HG02588 (cell line): ENCODE measurements around the gene KDM1A.

ENCODE experiments used
- ATAC-seq: cut with Tn5 transposase; IDR thresholded peaks from one replicate; pipeline ENCODE4 v1.9.1; 2021; ENCODE audit warnings: mild to moderate bottlenecking, moderate library complexity; ENCODE audit not compliant: unreplicated experiment

The KDM1A gene

DNA sequence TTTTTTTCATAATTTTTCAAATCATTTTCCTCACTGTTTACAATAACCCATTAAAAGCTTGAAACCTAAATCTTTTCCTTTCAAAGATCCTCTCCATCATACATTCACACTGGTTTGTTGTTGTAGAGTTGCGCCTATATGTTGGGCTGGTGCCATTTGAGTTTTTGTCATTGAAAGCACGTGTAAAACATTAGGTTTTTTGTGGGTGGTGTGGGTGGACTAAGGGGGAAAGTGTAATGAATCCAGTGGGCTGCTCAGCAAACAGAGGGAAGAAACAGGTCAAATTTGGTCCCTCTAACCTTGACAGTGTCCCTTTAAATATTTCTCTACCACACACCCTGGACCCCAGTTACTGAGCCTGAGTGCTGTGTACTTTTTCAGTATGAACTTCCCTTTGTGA, 46.8 kb downstream of the KDM1A start:
- ATAC-seq: no peak

GRCh38 chr1:23069149-23069548, 49.9 kb downstream of the KDM1A start:
- no peak for ATAC-seq

DNA sequence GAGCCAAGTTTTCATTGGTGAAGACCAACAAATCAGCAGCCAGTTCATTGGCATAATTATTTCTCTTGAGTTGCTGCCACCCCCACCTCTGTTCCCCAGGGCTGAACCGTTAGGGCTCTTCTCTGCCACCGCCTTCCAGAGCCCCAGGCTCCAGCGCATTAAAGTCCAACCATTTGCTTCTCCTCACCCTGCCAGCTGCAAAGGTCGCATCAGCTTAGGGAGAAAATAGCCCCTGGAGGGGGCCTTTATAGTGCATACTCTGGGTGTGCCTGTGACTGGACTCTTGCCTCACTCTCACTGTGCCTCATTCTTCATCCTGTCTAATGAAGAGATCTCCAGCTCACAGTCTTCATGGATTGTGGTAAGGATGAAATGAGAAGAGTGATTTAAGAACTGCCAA, 50.4 kb downstream of the KDM1A start:
- ATAC-seq: no peak

DNA sequence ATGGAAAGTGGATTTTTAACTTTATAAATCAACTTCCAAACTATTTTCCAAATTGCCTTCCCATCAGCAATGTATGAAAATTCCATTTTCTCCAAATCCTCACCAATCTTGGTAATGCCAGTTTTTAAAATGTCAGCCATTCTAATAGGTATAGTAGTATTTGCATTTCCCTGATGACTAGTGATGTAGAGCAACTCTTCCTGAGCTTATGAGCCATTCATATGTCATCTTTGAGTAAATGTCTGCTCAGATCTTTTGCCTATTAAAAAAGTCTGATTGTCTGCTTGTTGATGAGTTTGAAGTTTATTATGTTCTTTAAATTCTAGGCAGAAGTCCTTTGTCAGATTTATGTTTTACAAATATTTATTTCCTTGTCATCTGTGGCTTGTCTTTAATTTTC, 54.7 kb downstream of the KDM1A start:
- no peak for ATAC-seq

DNA sequence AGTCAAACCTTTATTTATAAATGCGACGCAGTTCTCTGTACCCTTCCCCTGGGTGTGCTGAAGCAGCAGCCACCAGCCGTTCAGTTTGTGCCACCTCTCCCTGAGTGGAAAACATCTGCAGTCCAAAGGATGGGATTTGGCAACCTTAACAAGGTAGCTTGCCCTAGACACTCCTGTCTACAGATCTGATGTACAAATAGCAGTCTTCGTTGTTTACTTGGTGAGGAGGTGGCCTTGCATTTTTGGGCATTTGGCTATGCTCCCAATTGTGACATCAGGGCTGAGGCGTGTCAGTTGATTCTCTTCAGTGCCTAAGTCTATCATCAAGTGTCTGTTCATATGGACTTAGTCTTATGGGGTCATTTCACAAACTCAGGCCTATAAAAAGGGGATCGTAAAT, 59.8 kb downstream of the KDM1A start:
- no peak for ATAC-seq

DNA sequence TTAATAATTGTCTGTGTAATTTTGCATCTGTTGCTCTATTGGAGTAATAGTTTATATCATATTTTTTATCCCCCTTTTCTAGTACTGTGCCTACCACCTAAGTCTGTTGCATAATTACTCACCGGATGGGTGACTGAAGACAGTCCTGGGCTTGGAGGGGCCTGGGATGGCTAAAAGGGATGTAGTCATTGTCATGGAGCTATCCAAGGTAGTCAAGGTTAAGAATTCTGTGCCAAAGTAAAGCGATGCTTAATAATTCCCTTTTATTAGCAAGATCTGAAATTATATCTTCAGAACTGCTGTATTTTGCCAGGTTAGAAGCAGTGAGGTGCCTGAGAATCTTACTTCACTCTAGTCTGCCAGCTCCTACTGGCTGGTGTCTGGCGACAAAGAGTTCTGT, 61.6 kb downstream of the KDM1A start:
- no peak for ATAC-seq

- no peak for ATAC-seq
Measured at GRCh38 chr1:23081376-23081775, 62.1 kb downstream of the KDM1A start.

GRCh38 chr1:23083714-23084480, 64.6 kb downstream of the KDM1A start:
- no peak for ATAC-seq

GRCh38 chr1:23084880-23085279, 65.6 kb downstream of the KDM1A start:
- no peak for ATAC-seq

DNA sequence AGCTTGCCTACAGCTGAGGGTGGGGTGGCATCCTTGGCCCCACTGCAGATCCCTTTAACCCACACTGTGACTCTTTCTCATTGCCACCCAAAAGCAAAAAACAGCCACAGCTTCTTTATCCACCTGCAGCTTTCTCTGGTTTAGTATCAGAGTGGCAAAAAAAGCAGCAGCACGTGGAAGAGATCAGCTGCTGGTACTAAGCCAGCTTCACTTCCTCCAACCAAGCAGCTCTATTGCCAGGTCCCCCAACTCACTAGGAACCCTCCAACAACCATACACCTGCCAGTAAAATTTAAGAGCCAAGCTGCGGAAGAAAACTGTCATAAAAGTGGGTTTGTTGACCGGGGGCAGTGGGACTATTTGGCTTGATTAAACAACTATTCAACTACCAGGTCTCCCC, 66.4 kb downstream of the KDM1A start:
- no peak for ATAC-seq

- ATAC-seq: no peak
Measured at GRCh38 chr1:23088027-23088426, 68.8 kb downstream of the KDM1A start.

DNA sequence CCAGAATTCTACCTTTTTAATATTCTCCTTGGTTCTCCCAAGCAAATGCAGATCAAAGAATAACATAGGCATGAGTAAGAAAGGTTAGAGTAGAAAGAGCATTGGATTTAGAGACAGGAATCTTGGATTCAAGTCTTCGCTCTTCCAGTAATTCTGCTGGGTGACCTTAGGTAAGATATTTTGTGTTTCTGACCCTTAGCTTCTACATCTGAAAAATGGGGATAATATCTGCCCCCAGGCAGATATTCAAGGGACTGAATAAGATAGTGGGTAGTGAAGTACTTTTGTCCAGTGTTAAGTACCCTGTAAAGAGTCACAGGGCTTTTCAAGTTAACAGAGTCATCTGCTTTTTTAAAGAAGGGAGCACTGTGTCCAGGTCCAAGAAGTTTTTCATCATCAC, 70.8 kb downstream of the KDM1A start:
- no peak for ATAC-seq

- ATAC-seq: no peak
Measured at GRCh38 chr1:23091545-23091944, 72.3 kb downstream of the KDM1A start.

DNA sequence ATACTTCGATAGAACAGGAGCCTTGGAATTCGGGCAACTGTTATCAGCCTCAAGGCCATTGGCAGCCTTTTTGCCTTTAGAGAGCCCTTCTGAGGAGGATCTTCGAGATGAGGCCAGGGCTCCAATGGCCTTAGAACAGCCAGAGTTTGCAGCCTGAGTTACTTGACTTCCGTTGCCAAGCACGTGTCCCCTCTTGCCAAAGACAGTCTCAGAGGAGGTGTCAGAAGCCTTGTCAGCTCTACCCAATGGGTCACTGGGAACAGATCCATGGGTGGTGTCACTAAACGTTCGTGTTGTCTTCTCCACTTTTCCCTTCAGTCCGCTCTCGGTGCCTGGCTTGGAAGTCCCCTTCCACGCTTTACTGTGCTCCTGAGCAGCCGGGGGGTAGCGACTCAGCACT, 73.2 kb downstream of the KDM1A start:
- no peak for ATAC-seq

DNA sequence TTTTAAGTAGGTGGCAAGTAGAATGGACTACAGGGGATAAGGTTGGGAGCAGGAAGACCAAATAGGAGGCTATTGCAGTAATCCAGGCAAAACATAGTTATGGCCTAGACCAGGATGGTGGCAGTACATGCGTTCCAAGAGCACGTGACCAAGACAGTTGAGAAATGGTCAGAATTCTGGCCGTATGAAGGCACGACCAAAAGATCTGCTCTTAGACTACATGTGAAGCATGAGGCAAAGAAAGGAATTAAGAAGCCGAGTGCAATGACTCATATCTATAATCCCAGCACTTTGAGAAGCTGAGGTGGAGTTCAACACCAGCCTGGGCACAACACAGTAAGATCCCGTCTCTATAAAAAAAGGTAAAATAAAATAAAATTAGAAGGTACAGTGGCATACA, 78.0 kb downstream of the KDM1A start:
- no peak for ATAC-seq

DNA sequence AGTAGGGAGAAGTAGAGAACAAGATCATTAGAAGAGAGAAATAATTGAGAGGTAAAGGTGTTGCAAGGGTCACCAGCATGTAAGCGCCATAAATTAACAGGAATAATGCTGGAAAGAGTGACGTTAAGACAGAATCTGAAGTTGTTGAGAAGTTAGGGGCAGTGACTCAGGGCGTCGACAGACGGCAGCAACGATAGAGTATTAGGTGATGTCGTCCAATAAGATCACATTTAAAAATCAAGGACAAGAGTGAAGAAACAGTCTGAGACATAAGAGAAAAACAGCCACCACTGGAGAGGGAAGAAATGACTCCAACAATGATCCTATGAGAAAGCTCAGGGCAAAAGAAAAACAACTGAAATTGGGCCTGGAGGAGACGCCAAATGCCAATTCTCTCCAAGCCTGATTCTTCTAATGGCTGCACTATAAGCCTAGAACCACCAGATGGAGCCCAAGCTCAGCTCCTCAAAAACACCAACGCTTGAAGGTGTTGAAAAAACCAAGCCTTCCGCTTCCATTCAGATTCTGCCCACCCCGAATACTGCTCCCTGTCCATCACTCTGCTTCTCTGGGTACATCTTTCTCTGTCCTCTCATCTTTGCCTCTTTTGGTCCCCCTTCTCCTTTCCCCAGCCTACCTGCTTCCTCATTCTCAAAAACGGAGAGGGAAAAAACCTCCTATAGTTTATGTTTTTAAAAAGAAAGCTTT, 79.3 kb downstream of the KDM1A start:
- ATAC-seq: no peak

DNA sequence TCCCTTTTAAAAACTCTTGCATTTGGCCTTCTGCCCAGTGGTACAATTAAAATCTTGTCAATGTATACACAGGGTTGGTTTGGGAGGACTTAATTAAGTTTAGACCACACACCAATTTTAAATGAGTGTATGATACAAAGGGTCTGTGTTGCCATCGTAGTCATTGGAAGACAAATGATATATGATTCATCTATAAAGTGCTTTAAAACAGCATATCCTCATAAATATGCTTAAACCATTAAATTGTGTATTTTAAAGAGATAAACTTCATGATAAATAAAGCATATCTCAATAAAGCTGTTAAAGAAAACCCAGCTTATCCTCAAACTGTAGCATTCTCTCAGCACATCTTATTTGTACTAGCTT, 79.9 kb downstream of the KDM1A start:
- no peak for ATAC-seq

DNA sequence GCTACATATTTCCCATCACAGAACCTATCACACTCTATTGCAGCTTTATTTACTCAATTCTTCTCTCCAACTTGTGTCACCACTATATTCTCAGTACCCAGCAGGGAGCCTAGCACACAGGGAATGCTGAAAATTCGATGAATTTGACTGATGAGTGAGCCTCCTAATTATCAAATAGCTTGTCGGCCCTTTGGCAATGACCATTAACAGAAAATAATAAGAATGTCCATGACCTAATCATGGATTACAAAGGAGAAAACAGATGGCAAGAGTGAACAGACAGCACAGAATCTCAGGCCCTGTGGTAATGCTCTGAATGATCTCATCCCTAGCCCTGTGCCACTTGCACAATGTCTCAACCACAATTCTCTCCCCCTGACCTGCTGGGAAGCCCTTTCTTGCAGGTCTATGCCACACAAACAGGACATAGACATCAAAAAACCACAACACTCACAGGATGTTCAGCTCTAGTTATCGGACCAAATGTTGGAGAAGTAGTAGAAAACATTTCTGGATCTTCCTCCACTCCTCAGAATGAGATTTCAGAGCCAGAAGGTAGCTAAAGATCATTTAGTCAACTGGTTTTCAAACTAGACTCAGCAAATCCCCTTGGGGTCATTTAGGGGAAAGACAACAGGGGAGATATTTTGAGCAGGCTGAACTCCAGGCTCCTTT, 80.9 kb downstream of the KDM1A start:
- no peak for ATAC-seq

DNA sequence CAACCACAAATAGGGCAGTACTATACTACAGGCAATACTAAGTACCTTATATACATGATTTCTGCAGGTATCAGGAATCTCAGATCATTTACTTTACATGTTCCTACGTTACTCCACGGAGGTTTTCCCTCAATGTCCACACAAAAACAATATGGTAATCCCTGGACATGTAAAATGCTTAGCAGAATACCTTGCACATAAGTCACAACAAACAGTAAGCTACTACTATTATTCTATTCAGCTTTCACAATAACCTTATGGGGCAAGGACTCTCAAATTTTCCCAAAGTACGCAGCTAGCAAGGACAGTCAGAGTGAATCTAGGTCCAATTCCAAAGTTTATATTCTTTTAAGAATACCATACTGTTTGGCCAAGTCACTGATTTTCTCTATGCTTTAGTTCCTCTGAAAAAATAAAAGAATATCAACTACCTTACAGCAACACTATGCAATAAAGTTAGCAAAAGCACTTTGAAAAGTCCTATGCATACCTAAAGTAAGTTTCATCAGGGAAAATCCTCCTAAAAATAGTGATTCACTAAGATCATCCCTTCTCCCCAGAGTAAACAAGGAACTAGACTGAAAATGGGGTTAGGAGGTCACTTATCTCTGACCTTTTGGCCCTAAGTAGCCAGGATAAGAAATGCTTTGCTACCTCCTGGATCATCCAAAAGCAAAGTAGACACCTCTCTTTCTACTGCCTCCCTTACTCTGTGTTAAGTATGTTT, 82.0 kb downstream of the KDM1A start:
- no peak for ATAC-seq

DNA sequence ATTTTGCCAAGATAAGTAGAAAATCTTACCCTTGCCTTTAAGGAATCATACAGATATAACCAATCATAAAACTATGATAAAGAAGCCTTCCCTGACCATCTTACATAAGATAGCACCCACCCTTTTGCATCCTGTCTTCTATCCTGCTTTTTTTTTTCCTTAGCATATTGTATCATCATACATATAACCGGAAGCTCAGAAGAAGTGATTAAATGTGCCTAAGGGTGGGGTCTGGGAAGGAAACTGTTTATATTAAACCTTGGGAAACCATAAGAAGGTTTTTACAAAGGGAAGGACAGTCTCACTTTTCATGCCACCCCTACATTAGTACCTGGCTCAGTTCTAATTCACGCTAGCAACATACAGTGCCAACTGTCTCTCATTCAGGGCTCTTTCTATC, 82.6 kb downstream of the KDM1A start:
- ATAC-seq: no peak

DNA sequence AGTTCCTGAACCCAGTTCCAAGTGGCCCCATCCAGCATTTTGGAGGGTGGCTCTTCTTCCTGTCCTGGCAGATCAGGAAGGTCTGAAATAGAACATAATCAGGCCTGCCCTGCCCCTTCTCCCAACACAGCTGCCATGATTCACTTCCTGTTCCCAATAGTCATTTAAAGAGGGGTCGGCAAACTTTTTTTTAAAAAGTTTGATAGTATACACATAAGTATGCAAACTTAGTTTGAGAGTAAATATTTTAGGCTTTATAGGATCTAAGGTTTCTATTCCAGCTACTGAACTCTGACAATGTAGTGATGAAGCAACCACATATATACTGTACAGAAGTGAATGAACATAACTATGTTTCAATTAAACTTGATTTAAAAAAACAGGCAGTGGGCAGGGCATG, 83.0 kb downstream of the KDM1A start:
- no peak for ATAC-seq
